Measurements from ENCODE around the gene PTPRB.

PTPRB gene

DNA sequence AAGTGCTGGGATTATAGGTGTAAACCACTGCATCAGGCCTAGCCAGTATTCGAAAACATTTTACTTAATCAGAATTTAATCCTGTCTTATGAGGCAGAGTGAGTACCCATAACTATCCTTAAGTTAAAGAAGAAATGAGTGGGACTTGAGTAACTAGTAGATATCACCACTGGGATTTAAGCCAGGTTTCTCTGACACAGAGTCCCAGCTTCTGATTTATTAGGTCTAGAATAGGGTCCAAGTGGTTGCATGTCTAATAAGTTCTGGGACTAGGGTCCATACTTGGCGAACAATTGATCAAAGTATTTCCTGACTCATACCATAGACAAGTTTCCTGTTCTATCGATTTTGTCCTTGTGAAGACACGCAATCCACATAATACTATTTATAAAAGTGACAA, 18.9 kb downstream of the PTPRB start:
- Histone ChIP-seq H3K27me3 (ENCODE audit: low read length) (no peaks in the 10 kb centered on the region), H3K9me2 (replicated peaks; ENCODE audit: insufficient read depth, low read length) (no peaks in the 10 kb centered on the region; the same call in 1 of the 2 replicates), H3K27ac (ENCODE audit: low read depth, low read length) (no peak overlapping the region), H3K4me2 (ENCODE audit: low read depth, low read length, poor library complexity, severe bottlenecking) (no peak overlapping the region), H2AFZ (ENCODE audit: low read depth, low read length, severe bottlenecking) (no peak overlapping the region), H3K4me3 (ENCODE audit: insufficient read depth, low read length, poor library complexity, severe bottlenecking) (no peak overlapping the region), H3K9me3 (ENCODE audit: insufficient read depth, low read length) (no peaks in the 10 kb centered on the region), H4K20me1 (ENCODE audit: low read depth, low read length) (no peaks in the 10 kb centered on the region), H3K9ac (ENCODE audit: low read length) (no peak overlapping the region), H3K36me3 (ENCODE audit: low read length) (no peaks in the 10 kb centered on the region), H3F3A (ENCODE audit: insufficient read depth) (no peaks in the 10 kb centered on the region), H3K79me2 (ENCODE audit: insufficient read depth, low read length) (no peaks in the 10 kb centered on the region)
- TF ChIP-seq, protein P1, sequence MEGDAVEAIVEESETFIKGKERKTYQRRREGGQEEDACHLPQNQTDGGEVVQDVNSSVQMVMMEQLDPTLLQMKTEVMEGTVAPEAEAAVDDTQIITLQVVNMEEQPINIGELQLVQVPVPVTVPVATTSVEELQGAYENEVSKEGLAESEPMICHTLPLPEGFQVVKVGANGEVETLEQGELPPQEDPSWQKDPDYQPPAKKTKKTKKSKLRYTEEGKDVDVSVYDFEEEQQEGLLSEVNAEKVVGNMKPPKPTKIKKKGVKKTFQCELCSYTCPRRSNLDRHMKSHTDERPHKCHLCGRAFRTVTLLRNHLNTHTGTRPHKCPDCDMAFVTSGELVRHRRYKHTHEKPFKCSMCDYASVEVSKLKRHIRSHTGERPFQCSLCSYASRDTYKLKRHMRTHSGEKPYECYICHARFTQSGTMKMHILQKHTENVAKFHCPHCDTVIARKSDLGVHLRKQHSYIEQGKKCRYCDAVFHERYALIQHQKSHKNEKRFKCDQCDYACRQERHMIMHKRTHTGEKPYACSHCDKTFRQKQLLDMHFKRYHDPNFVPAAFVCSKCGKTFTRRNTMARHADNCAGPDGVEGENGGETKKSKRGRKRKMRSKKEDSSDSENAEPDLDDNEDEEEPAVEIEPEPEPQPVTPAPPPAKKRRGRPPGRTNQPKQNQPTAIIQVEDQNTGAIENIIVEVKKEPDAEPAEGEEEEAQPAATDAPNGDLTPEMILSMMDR (IDR thresholded peaks at IDR 0.05; ENCODE audit: insufficient read depth, low read length, poor library complexity, severe bottlenecking), result no peak
- TF ChIP-seq EZH2phosphoT487 (conservative IDR thresholded peaks at IDR 0.05; ENCODE audit: low read length), result no peak

DNA sequence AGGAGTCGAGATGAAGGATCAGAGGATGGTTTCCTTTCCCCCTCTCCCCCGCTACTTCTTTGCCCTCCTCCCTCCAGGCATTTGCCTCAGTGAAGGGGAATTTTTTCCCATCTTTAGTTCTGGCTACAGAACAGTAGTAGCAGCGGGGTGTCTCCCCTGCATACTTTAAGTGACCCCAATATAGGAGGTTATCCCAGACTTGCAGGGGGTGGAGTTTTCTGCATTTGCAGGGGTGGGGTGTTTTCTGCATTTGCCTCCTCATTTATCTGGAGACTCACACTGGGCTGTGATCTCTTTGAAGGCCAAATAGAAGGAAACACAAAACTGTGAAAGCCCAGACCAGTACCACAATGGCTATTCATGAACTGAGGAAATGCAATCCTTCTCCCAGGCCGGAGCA, 19.8 kb downstream of the PTPRB start:
- Histone ChIP-seq H3K27ac (ENCODE audit: low read depth, low read length) (no peak overlapping the region), H2AFZ (ENCODE audit: low read depth, low read length, severe bottlenecking) (no peak overlapping the region), H3K9ac (ENCODE audit: low read length) (no peak overlapping the region), H4K20me1 (ENCODE audit: low read depth, low read length) (no peaks in the 10 kb centered on the region), H3K4me2 (ENCODE audit: low read depth, low read length, poor library complexity, severe bottlenecking) (no peak overlapping the region), H3K27me3 (ENCODE audit: low read length) (no peaks in the 10 kb centered on the region), H3F3A (ENCODE audit: insufficient read depth) (no peaks in the 10 kb centered on the region), H3K9me3 (ENCODE audit: insufficient read depth, low read length) (no peaks in the 10 kb centered on the region), H3K79me2 (ENCODE audit: insufficient read depth, low read length) (no peaks in the 10 kb centered on the region), H3K36me3 (ENCODE audit: low read length) (no peaks in the 10 kb centered on the region), H3K9me2 (replicated peaks; ENCODE audit: insufficient read depth, low read length) (no peaks in the 10 kb centered on the region; the same call in 1 of the 2 replicates), H3K4me3 (ENCODE audit: insufficient read depth, low read length, poor library complexity, severe bottlenecking) (no peak overlapping the region)
- TF ChIP-seq EZH2phosphoT487 (conservative IDR thresholded peaks at IDR 0.05; ENCODE audit: low read length), result no peak
- TF ChIP-seq, protein P1 (IDR thresholded peaks at IDR 0.05; ENCODE audit: insufficient read depth, low read length, poor library complexity, severe bottlenecking), result no peak

GRCh38 chr12:70615174-70615866, 21.9 kb downstream of the PTPRB start:
- no peak overlapping the region for H2AFZ ChIP-seq (ENCODE audit: low read depth, low read length, severe bottlenecking)
- no peaks in the 10 kb centered on the region for H3K27me3 ChIP-seq (ENCODE audit: low read length)
- H4K20me1 ChIP-seq (ENCODE audit: low read depth, low read length), result no peaks in the 10 kb centered on the region
- H3K36me3 ChIP-seq (ENCODE audit: low read length), result no peaks in the 10 kb centered on the region
- H3K4me3 ChIP-seq (ENCODE audit: insufficient read depth, low read length, poor library complexity, severe bottlenecking), result no peak overlapping the region
- no peak overlapping the region for H3K9ac ChIP-seq (ENCODE audit: low read length)
- H3K79me2 ChIP-seq (ENCODE audit: insufficient read depth, low read length), result no peaks in the 10 kb centered on the region
- H3K9me3 ChIP-seq (ENCODE audit: insufficient read depth, low read length), result no peaks in the 10 kb centered on the region
- no peak overlapping the region for H3K4me2 ChIP-seq (ENCODE audit: low read depth, low read length, poor library complexity, severe bottlenecking)
- no peak overlapping the region for H3K27ac ChIP-seq (ENCODE audit: low read depth, low read length)
- TF ChIP-seq, protein P1 (IDR thresholded peaks at IDR 0.05; ENCODE audit: insufficient read depth, low read length, poor library complexity, severe bottlenecking), result no peak
- TF ChIP-seq EZH2phosphoT487 (conservative IDR thresholded peaks at IDR 0.05; ENCODE audit: low read length), result no peak
- H3F3A ChIP-seq (ENCODE audit: insufficient read depth), result no peaks in the 10 kb centered on the region
- H3K9me2 ChIP-seq (replicated peaks; ENCODE audit: insufficient read depth, low read length), result no peaks in the 10 kb centered on the region
